ENCODE data around the gene GATAD2B.

GRCh38 chr1:153792631-153793041 lies 130.1 kb downstream of the GATAD2B start:
- TF ChIP-seq, protein P1, sequence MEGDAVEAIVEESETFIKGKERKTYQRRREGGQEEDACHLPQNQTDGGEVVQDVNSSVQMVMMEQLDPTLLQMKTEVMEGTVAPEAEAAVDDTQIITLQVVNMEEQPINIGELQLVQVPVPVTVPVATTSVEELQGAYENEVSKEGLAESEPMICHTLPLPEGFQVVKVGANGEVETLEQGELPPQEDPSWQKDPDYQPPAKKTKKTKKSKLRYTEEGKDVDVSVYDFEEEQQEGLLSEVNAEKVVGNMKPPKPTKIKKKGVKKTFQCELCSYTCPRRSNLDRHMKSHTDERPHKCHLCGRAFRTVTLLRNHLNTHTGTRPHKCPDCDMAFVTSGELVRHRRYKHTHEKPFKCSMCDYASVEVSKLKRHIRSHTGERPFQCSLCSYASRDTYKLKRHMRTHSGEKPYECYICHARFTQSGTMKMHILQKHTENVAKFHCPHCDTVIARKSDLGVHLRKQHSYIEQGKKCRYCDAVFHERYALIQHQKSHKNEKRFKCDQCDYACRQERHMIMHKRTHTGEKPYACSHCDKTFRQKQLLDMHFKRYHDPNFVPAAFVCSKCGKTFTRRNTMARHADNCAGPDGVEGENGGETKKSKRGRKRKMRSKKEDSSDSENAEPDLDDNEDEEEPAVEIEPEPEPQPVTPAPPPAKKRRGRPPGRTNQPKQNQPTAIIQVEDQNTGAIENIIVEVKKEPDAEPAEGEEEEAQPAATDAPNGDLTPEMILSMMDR (IDR thresholded peaks at IDR 0.05; ENCODE audit: insufficient read depth, low read depth, low read length), result no peak
- no peak for TF ChIP-seq EZH2 (IDR thresholded peaks at IDR 0.05; ENCODE audit: insufficient read depth, low read length)

Data from astrocyte (in vitro differentiated cells and primary cell).